Spleen (tissue), 11 donors: ENCODE measurements around the gene METTL26. TPM values are rescaled to one million over a fixed set of nuclear protein-coding genes. Genes with fewer than 3 reads are reported as not detected.

ENCODE experiments used
- DNase-seq: peaks from one replicate; pipeline ENCODE4 v3.0.0-alpha.2; 2020
- H3K27ac ChIP-seq, 8 donors: fragments of 200-600 bp; sonication (generic) in 7 of 8; 1 replicate in 4 of 8; 2 replicates in 4 of 8; pipeline versions ENCODE4 v1.5.0 to v1.8.0; 2016 to 2021; ENCODE audit warnings: inconsistent platforms in 4 of 8, mild to moderate bottlenecking in 4 of 8, moderate library complexity in 1 of 8
- H3K27me3 ChIP-seq, 7 donors: fragments of 200-600 bp; sonication (generic) in 6 of 7; replicated peaks in 1 of 7; 1 replicate in 4 of 7; 2 replicates in 3 of 7; pipeline versions ENCODE4 v1.5.0 to v1.8.0; 2016 to 2021; ENCODE audit warnings: inconsistent platforms in 3 of 7, mild to moderate bottlenecking in 1 of 7
- H3K36me3 ChIP-seq, 6 donors: fragments of 200-600 bp; sonication (generic) in 5 of 6; 1 replicate in 4 of 6; 2 replicates in 2 of 6; pipeline versions ENCODE4 v1.5.0 to v1.8.0; 2016 to 2021; ENCODE audit warnings: inconsistent platforms in 2 of 6
- H3K4me1 ChIP-seq, 6 donors: fragments of 200-600 bp; sonication (generic) in 5 of 6; 1 replicate in 3 of 6; 2 replicates in 3 of 6; pipeline versions ENCODE4 v1.5.0 to v1.8.0; 2016 to 2021; ENCODE audit warnings: inconsistent platforms in 3 of 6
- H3K4me3 ChIP-seq, 8 donors: fragments of 200-600 bp; sonication (generic) in 7 of 8; 1 replicate in 4 of 8; 2 replicates in 4 of 8; pipeline versions ENCODE4 v1.5.0 to v1.8.0; 2016 to 2021; ENCODE audit warnings: inconsistent platforms in 4 of 8, mild to moderate bottlenecking in 4 of 8, moderate library complexity in 2 of 8
- H3K9me3 ChIP-seq, 8 donors: fragments of 200-600 bp; sonication (generic) in 7 of 8; 1 replicate in 4 of 8; 2 replicates in 4 of 8; pipeline versions ENCODE4 v1.5.0 to v1.8.0; 2016 to 2021; ENCODE audit warnings: inconsistent platforms in 4 of 8
- POLR2A ChIP-seq, 3 donors: fragments of 450-650 bp; IDR thresholded peaks; one replicate each; pipeline ENCODE4 v1.5.1; 2017; ENCODE audit warnings: antibody characterized with exemption in 3 of 3, mild to moderate bottlenecking in 1 of 3
- POLR2AphosphoS5 ChIP-seq, 3 donors: sonication (generic); formaldehyde crosslinking; IDR thresholded peaks; one replicate each; pipeline ENCODE4 v1.5.1; 2017; ENCODE audit warnings: antibody characterized with exemption in 3 of 3
- WGBS, 5 donors: extraction: QIAGEN DNeasy Blood & Tissue Kit in 3 of 5; methylation state at CpG; one replicate each; pipeline versions ENCODE4 v1.1.5 to v1.1.7; 2013 to 2018; 5-methylcytosine and 5-hydroxymethylcytosine counted together
- intact Hi-C: fragments of 100-400 bp; cut with DNase I; formaldehyde crosslinking; loops from one replicate; pipeline ENCODE4 v1.15.0; 2023; ENCODE audit warnings: low total_unique reads
- polyA plus RNA-seq, 3 donors: library from polyadenylated mRNA; stranded (reverse); fragments of 200-250 nt; gene quantifications; one replicate each; pipeline ENCODE4 v1.2.1, GENCODE V29; 2013
- total RNA-seq, 7 donors: library from RNA; depleted of rRNA in 3 of 7; stranded (reverse); fragments of >200 nt in 3 of 7; fragmentation: NEBNext Ultra II Directional in 4 of 7; extraction: Animal tissue kit (Norgen Biotek cat#: 25700) in 4 of 7; gene quantifications; one replicate each; pipeline versions ENCODE4 v1.1.0 to v1.2.1, GENCODE V29; 2016 to 2021
- TF ChIP-seq, protein P1 (sequence below), 11 experiments: fragments of 200-600 bp in 7 of 11; fragments of 450-650 bp in 4 of 11; sonication (generic) in 4 of 11; IDR thresholded peaks in 8 of 11; conservative IDR thresholded peaks in 3 of 11; 1 replicate in 7 of 11; 2 replicates in 4 of 11; pipeline versions ENCODE4 v1.4.0 to v1.8.0; 2016 to 2021; ENCODE audit warnings: antibody characterized with exemption in 11 of 11, inconsistent platforms in 4 of 11, mild to moderate bottlenecking in 1 of 11
- donor health status: healthy with polysubstance abuse.
- donor health status: DM: no; HTN: no; CAD: no; lungs with moderate emphysema.
- donor health status: DM: no; HTN: no; CAD: no.
- donor health status: Bipolar disorder and iron deficiency.
- donor health status: healthy.
- donor health status: DM: no; HTN: no; CAD: no.
- donor health status: DM: yes; HTN: yes; CAD: no.

METTL26 gene
- total and polyA plus RNA-seq, 10 donors: 39.6 to 165 (median 59.4) TPM

DNA sequence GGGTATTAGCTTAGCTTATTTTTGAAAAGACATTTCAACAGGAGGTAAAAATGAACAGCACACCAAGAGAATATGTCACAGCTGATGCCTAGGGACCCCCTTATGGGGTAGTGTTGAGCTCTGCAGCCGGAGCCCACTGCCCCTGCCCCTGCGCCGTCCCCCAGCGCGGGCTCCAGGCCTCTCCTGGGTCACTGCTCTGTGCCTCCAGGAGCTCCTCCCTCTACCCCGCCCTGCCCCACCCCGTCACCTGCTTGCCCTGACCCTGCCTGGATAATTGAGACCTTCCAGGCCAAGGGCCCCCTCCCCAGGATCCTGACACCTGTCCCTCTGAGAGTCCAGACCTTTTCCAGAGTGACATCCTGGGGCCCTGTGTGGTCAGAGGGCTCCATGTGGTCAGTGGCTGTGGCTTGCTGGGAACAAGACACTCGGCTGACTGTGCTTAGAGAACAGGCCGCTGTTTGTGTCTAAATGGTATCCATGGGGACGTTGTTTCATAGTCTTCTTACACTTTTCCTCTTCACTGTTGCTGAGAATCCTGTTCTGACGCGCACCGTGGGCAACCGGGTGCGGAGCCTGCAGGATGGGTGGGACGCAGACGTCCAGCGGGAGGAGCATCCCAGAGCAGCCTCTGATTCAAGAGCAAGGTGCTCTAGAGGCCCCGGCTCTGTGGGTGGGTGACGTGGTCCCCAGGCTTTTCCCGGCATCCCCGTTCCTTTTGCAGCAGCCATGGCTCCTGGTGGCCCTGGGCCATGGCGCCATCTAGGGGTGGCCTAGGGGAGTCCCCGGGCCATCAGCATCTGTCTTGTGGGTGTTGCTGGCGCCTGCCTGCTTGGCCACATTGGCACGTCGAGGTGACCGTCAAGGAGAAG lies 25.4 kb downstream of the METTL26 start:
- Histone ChIP-seq H3K36me3 (peaks cover 0 to 6% (median 0%) of the 10 kb centered on the region in 6 donors), H3K9me3 (no peaks in the 10 kb centered on the region), H3K4me1 (peaks cover 0 to 27% (median 18%) of the 10 kb centered on the region in 6 donors), H3K27ac (peak overlapping the region in 1 of 8 donors; percentile 60), H3K4me3 (no peak overlapping the region), H3K27me3 (no peaks in the 10 kb centered on the region)
- peak; percentile 86 for DNase-seq
- TF ChIP-seq POLR2AphosphoS5 (IDR thresholded peaks at IDR 0.05) (peak; percentile 7 to 62 (median 50)), POLR2A (IDR thresholded peaks at IDR 0.05) (no peak)
- TF ChIP-seq, protein P1, sequence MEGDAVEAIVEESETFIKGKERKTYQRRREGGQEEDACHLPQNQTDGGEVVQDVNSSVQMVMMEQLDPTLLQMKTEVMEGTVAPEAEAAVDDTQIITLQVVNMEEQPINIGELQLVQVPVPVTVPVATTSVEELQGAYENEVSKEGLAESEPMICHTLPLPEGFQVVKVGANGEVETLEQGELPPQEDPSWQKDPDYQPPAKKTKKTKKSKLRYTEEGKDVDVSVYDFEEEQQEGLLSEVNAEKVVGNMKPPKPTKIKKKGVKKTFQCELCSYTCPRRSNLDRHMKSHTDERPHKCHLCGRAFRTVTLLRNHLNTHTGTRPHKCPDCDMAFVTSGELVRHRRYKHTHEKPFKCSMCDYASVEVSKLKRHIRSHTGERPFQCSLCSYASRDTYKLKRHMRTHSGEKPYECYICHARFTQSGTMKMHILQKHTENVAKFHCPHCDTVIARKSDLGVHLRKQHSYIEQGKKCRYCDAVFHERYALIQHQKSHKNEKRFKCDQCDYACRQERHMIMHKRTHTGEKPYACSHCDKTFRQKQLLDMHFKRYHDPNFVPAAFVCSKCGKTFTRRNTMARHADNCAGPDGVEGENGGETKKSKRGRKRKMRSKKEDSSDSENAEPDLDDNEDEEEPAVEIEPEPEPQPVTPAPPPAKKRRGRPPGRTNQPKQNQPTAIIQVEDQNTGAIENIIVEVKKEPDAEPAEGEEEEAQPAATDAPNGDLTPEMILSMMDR (IDR thresholded peaks at IDR 0.05 in 8 of 11, conservative IDR thresholded peaks at IDR 0.05 in 3 of 11): peak; percentile 41 to 91 (median 75)
- intact Hi-C loops: no loop called here
- WGBS, 5 donors: 71 to 83% (median 73%) methylated on average over 16 to 28 of the region's 28 CpGs

GRCh38 chr16:609984-610383 lies 26.1 kb downstream of the METTL26 start:
- intact Hi-C loops: no loop called here
- H3K27ac ChIP-seq: peak overlapping the region in 5 of 8 donors; percentile 9 to 60 (median 26)
- H3K4me1 ChIP-seq: peaks cover 0 to 27% (median 18%) of the 10 kb centered on the region in 6 donors
- no peak for DNase-seq
- peaks cover 0 to 13% (median 0%) of the 10 kb centered on the region in 6 donors for H3K36me3 ChIP-seq
- peaks cover 0 to 7% (median 5%) of the 10 kb centered on the region in 8 donors for H3K9me3 ChIP-seq
- H3K4me3 ChIP-seq: no peak overlapping the region
- H3K27me3 ChIP-seq: no peaks in the 10 kb centered on the region
- WGBS, 5 donors: 80 to 94% (median 81%) methylated on average over 6 to 14 of the region's 14 CpGs
- TF ChIP-seq POLR2A (IDR thresholded peaks at IDR 0.05): no peak
- no peak for TF ChIP-seq POLR2AphosphoS5 (IDR thresholded peaks at IDR 0.05)
- TF ChIP-seq, protein P1 (IDR thresholded peaks at IDR 0.05 in 8 of 11, conservative IDR thresholded peaks at IDR 0.05 in 3 of 11): no peak

DNA sequence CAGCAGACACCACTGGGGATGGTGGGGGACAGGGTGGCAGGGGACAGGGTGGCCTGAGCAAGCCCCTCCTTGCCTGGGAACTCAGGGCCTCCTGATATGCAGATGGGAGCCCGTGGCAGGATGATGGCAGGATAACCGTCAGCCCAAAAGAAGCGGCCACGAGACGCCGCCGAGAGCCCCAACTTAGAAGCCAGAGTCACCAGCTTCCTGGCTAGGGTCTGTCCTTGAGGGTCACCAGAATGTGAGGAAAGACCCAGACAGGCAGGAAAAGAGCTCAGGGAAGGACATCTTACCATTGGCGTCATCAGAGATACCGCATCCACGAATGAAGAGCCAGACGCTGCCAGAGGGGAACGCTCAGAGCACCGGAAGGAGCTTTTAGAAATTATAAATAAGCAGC lies 26.8 kb downstream of the METTL26 start:
- 70 to 75% (median 74%) methylated on average over 13 of the region's 13 CpGs for WGBS, 5 donors
- Histone ChIP-seq H3K9me3 (peaks cover 0 to 10% (median 7%) of the 10 kb centered on the region in 8 donors), H3K27me3 (no peaks in the 10 kb centered on the region), H3K4me3 (no peak overlapping the region), H3K27ac (peak overlapping the region in 5 of 8 donors; percentile 9 to 60 (median 26)), H3K4me1 (peaks cover 0 to 27% (median 18%) of the 10 kb centered on the region in 6 donors), H3K36me3 (peaks cover 0 to 13% (median 0%) of the 10 kb centered on the region in 6 donors)
- intact Hi-C loops: no loop called here
- no peak for DNase-seq
- TF ChIP-seq POLR2AphosphoS5 (IDR thresholded peaks at IDR 0.05) (no peak), POLR2A (IDR thresholded peaks at IDR 0.05) (no peak)
- TF ChIP-seq, protein P1 (IDR thresholded peaks at IDR 0.05 in 8 of 11, conservative IDR thresholded peaks at IDR 0.05 in 3 of 11): no peak

DNA sequence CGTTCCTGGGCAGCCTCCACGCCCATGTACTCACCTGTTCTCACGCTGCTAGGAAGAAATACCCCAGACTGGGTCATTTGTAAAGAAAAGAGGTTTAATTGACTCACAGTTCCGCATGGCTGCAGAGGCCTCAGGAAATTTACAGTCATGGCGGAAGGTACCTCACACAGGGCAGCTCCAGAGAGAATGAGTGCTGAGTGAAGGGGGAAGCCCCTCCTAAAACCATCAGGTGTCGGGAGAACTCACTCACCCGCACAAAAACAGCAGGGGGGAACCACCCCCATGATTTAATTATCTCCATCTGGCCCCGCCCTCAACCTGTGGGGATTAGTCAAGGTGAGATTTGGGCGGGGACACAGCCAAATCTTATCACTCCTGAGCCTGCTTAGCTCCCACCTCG lies 28.1 kb downstream of the METTL26 start:
- Histone ChIP-seq H3K4me1 (peaks cover 0 to 27% (median 18%) of the 10 kb centered on the region in 6 donors), H3K36me3 (peaks cover 0 to 8% (median 0%) of the 10 kb centered on the region in 6 donors), H3K27me3 (no peaks in the 10 kb centered on the region), H3K27ac (no peak overlapping the region), H3K9me3 (peaks cover 0 to 10% (median 7%) of the 10 kb centered on the region in 8 donors), H3K4me3 (no peak overlapping the region)
- DNase-seq: no peak
- TF ChIP-seq POLR2AphosphoS5 (IDR thresholded peaks at IDR 0.05) (no peak), POLR2A (IDR thresholded peaks at IDR 0.05) (no peak)
- TF ChIP-seq, protein P1 (IDR thresholded peaks at IDR 0.05 in 8 of 11, conservative IDR thresholded peaks at IDR 0.05 in 3 of 11): no peak
- intact Hi-C loops: no loop called here
- 68 to 93% (median 79%) methylated on average over 10 of the region's 10 CpGs for WGBS, 5 donors
